Thoracic aorta (tissue), 2 donors: ENCODE data around the gene ITGA2B. TPM values are rescaled to one million over a fixed set of nuclear protein-coding genes. Genes with fewer than 3 reads are reported as not detected.

Source experiments
- ATAC-seq: fragments of 150-250 bp; one replicate; pipeline ENCODE4 v1.8.0; 2017; ENCODE audit warnings: low read depth; ENCODE audit not compliant: insufficient number of reproducible peaks, low FRiP score
- DNase-seq: peaks from one replicate; pipeline ENCODE4 v3.0.0-alpha.2; 2020; ENCODE audit warnings: low spot score
- H3K27ac ChIP-seq, 2 donors: fragments of 200-600 bp; sonication (generic); 1 replicate in 1 of 2; 2 replicates in 1 of 2; pipeline ENCODE4 v1.5.1; 2016; ENCODE audit warnings: mild to moderate bottlenecking in 2 of 2, moderate library complexity in 2 of 2
- H3K27me3 ChIP-seq: fragments of 200-600 bp; sonication (generic); replicated peaks from 2 replicates; pipeline ENCODE4 v1.6.0; 2016; ENCODE audit warnings: mild to moderate bottlenecking; ENCODE audit not compliant: insufficient read depth
- H3K36me3 ChIP-seq: fragments of 200-600 bp; sonication (generic); one replicate; pipeline ENCODE4 v1.5.1; 2016
- H3K4me1 ChIP-seq, 2 donors: fragments of 200-600 bp; sonication (generic); 1 replicate in 1 of 2; 2 replicates in 1 of 2; pipeline versions ENCODE4 v1.5.1 to v1.6.0; 2016; ENCODE audit warnings: low read depth in 2 of 2, mild to moderate bottlenecking in 1 of 2; ENCODE audit not compliant: control insufficient read depth in 1 of 2
- H3K4me3 ChIP-seq: fragments of 200-600 bp; sonication (generic); 2 replicates; pipeline ENCODE4 v1.5.1; 2016; ENCODE audit warnings: mild to moderate bottlenecking
- H3K9me3 ChIP-seq: fragments of 200-600 bp; sonication (generic); 2 replicates; pipeline ENCODE4 v1.5.1; 2016
- CTCF ChIP-seq: fragments of 200-600 bp; sonication (generic); IDR thresholded peaks from one replicate; pipeline ENCODE4 v1.5.1; 2019; ENCODE audit warnings: antibody characterized with exemption
- total RNA-seq, 2 donors: library from RNA; depleted of rRNA; stranded (reverse); fragments of >200 nt; gene quantifications; one replicate each; pipeline versions ENCODE4 v1.1.0 to v1.2.3, GENCODE V29; 2016

Gene ITGA2B
- total RNA-seq, 2 donors from 2014 or later: 0.28 to 3.4 TPM

- DNase-seq (no peak), ATAC-seq (no peak)
- Histone ChIP-seq H3K36me3 (no peaks in the 10 kb centered on the region), H3K4me1 (peaks cover 8 to 22% of the 10 kb centered on the region in 2 donors), H3K27ac (no peak overlapping the region), H3K4me3 (no peak overlapping the region), H3K27me3 (no peaks in the 10 kb centered on the region), H3K9me3 (no peaks in the 10 kb centered on the region)
- no peak for TF ChIP-seq CTCF
These were observed 61.6 kb downstream of the ITGA2B start for GRCh38 chr17:44327715-44328449.

- Histone ChIP-seq H3K4me3 (peak overlapping the region; percentile 84), H3K27me3 (no peaks in the 10 kb centered on the region), H3K4me1 (peaks cover 8 to 22% of the 10 kb centered on the region in 2 donors), H3K9me3 (no peaks in the 10 kb centered on the region), H3K27ac (no peak overlapping the region), H3K36me3 (peaks cover 4% of the 10 kb centered on the region)
- no peak for TF ChIP-seq CTCF
- DNase-seq (peak; percentile 89), ATAC-seq (peak; percentile 74)
These were observed 62.5 kb downstream of the ITGA2B start for GRCh38 chr17:44326861-44327444.

- peak within 1 kb of the TSS; percentile 84 for H3K4me3 ChIP-seq
- DNase-seq: peak; percentile 47
- peak within 1 kb of the TSS; percentile 83 to 94 for H3K27ac ChIP-seq
- peaks cover 8 to 22% of the 10 kb centered on the region in 2 donors for H3K4me1 ChIP-seq
- H3K36me3 ChIP-seq: peaks cover 26% of the 10 kb centered on the region
- no peaks in the 10 kb centered on the region for H3K27me3 ChIP-seq
- no peak for TF ChIP-seq CTCF
- H3K9me3 ChIP-seq: no peaks in the 10 kb centered on the region
- peak; percentile 83 for ATAC-seq
These were observed 64.7 kb downstream of the ITGA2B start, which contains the start of gene SLC25A39 for GRCh38 chr17:44324571-44325275. TSS of gene SLC25A39 (minus strand) at chr17:44324823. CDS start at chr17:44323562, 1,261 bp downstream.

- peaks cover 31% of the 10 kb centered on the region for H3K36me3 ChIP-seq
- TF ChIP-seq CTCF: no peak
- no peak for ATAC-seq
These were observed 65.3 kb downstream of the ITGA2B start for GRCh38 chr17:44324092-44324570.

More at GRCh38 chr17:44324092-44324570, 65.3 kb downstream of the ITGA2B start:
- Histone ChIP-seq H3K27me3 (no peaks in the 10 kb centered on the region), H3K9me3 (no peaks in the 10 kb centered on the region), H3K4me3 (peak overlapping the region; percentile 84), H3K4me1 (peaks cover 8 to 22% of the 10 kb centered on the region in 2 donors), H3K27ac (no peak overlapping the region)
- DNase-seq: no peak
